22Rv1 (cell line): Measurements from ENCODE around the gene SHISA5.

Experiments used
- ZFX ChIP-seq: fragments of 450-650 bp; IDR thresholded peaks from 2 replicates; pipeline ENCODE4 v1.6.1; 2017; ENCODE audit warnings: antibody characterized with exemption, borderline replicate concordance
- TF ChIP-seq, protein P1 (sequence below): fragments of 450-650 bp; IDR thresholded peaks from 2 replicates; pipeline ENCODE4 v1.5.1; 2017; ENCODE audit warnings: mild to moderate bottlenecking

DNA sequence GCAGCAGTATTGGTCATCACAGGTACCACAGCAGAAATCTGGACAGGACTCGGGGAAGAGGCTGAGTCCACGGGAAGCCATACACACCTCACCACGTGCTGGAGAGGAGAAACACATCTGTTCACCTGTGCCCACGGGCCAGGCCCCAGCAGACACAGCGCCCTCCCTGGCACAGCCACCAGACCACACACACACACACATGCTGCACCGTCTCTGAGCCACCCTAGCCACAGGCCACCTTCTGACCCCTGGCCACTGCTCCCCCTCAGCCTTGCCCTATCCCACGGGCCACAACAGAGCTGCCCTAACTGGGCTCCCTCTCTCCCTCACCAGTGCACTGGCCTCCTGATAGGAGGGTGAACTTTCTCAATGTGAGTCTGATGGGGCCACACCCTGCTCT lies 2.8 kb downstream of the SHISA5 start:
- TF ChIP-seq, protein P1, sequence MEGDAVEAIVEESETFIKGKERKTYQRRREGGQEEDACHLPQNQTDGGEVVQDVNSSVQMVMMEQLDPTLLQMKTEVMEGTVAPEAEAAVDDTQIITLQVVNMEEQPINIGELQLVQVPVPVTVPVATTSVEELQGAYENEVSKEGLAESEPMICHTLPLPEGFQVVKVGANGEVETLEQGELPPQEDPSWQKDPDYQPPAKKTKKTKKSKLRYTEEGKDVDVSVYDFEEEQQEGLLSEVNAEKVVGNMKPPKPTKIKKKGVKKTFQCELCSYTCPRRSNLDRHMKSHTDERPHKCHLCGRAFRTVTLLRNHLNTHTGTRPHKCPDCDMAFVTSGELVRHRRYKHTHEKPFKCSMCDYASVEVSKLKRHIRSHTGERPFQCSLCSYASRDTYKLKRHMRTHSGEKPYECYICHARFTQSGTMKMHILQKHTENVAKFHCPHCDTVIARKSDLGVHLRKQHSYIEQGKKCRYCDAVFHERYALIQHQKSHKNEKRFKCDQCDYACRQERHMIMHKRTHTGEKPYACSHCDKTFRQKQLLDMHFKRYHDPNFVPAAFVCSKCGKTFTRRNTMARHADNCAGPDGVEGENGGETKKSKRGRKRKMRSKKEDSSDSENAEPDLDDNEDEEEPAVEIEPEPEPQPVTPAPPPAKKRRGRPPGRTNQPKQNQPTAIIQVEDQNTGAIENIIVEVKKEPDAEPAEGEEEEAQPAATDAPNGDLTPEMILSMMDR, result no peak
- TF ChIP-seq ZFX, result no peak
